CD1c-positive myeloid dendritic cell (primary cell): Measurements from ENCODE around the gene KIAA1755.

Experiments used
- DNase-seq: peaks from one replicate; pipeline ENCODE4 v3.0.0-alpha.2; 2016; ENCODE audit errors: extremely low spot score

The KIAA1755 gene, protein sequence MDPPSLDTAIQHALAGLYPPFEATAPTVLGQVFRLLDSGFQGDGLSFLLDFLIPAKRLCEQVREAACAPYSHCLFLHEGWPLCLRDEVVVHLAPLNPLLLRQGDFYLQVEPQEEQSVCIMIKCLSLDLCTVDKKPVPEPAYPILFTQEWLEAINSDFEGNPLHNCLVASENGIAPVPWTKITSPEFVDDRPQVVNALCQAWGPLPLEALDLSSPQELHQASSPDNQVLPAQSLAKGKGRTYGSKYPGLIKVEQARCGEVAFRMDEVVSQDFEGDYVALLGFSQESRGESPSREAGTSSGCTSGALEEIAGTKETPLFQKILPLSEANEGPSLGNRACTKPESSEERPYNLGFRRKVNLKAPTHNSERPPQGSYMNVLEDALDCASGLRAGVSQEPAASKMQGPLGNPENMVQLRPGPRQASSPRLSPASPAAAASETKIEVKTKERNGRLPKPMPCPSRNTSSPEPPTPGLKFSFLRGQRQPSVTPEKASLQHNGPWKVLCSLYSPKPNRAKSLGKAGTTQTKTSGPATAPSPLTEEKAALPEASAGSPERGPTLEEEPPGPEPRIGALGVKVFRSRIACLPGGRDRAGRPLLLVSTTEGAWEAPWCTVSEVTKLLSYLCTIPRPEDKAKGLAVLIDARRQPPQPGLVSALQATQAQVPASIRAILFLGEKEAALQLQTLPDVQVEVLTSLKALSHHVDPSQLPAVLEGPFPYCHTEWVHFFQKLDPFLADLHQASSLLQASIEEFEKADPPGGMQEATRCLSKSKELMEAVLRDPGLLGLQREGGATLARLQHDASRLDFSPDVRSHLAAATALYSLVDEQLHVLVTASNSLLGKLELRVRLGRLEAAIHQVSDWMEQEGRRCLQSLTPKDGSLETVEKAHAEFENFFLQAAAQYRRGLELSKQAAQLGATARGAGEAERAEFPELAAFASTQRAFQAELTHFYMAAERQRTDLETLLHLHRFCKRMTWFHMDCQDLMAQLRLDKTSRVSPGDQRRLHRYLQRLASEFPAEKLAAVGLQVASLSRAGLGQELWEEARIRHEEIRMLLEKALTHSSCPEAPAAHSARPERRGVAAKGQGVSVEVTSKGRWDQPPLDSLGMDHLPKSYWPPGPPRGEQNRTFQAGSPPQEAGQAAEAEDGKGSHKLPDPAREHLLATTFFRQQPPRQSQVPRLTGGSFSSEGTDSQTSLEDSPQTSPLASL

DNA sequence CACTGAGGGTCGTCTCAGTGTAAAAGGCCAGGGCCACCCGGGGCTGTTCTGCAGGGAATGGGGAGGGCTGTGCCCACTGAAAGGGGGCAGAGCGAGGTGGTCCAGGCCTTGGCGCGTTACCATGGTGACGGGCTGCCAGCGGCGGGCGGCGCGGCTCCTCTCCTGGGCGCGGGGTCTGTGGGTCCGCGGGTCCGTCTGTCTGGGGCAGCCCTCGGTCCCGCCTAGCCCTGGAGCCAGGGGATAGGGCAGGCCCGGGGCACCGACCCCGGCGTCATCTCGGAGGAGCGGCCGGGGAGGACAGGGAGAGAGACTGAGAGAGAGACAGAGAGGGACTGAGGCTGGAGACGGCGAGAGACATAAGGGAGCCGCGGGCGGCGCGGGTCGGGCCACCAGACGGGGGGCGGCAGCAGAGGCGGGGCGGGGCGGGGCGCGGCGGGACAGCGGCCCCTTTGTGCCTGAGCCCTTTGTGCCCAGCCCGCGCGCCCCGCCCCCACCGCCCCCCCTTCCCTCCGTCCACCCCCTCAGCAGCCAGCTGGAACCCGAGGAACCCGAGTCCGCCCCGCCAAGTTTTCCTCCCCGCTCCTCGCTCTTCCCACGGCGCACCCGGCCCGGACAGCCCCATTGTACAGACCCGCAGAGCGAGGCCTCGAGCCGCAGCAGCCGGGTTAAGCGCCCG, at the start of gene KIAA1755:
KIAA1755 (minus strand) TSS at position 358 of the 676 bp plus-strand sequence; CDS start at position 123, 235 bp downstream.
- no peak for DNase-seq

DNA sequence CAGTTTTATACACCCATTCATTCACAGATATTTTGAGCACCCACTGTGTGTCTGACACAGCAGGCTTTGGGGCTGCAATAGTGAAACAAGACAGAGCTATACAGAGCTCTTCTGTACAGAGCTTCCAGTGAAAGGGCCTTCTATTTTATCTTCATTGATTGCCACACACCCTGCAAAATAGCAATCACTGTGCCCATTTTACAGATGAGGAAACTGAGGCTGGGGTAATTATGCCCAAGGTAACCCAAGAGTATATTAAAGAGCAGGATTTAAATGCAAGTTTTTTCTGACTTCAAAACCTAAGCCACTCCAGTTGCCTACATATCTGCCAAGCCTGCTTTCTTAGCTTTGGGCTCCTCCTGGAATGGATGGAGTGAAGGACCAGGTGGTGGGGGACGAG, 47.9 kb upstream of the KIAA1755 start:
- no peak for DNase-seq

DNA sequence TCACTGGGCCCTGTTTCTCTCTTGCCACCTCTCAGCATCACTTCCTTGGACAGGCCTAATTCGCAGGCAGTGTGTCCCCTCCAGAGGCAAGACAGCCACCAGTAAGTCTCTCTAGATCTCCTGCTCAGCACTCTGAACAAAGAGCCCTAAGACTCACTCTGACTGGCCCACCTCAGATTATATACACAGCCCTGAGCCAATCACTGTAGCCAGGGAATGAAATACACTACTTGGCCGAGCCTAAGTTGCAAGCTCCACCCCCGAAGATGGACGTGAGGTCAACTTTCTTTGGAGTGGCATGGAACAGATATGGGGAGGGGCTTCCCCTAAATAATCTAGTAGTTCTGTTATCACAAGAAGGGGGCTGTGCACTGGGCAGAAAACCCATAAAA, 47.5 kb upstream of the KIAA1755 start:
- no peak for DNase-seq

DNA sequence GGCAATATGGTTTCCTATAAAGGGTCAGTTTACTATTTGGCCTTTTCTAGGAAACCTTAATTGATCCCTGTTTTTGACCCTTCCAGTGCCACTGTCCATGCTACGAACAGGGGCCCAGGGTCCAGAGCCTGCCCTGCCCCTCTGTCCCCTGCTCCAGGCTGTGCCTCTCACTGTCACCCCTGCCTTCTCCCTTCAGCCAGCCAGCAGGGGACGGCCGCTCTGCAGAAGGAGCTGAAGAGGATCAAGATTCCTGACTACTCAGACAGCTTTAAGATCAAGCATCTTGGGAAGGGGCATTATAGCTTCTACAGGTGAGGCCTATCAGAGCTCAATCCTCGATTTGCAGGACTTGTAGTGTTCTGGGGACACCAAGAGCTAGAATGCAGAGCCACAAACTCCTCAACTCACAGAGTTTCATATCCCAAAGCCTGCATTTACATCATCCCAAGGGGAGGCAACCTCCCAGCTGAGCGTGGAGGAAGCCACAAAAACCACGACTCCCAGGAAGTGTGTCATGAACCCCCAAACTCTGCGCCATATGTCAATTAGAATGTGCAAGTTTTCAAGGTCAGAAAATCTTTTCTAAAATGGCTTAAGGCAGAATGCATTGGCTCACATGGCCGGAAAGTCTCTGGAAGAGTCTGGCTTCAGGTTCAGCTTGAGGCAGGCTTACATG, 47.0 kb upstream of the KIAA1755 start:
- peak; percentile 63 for DNase-seq

DNA sequence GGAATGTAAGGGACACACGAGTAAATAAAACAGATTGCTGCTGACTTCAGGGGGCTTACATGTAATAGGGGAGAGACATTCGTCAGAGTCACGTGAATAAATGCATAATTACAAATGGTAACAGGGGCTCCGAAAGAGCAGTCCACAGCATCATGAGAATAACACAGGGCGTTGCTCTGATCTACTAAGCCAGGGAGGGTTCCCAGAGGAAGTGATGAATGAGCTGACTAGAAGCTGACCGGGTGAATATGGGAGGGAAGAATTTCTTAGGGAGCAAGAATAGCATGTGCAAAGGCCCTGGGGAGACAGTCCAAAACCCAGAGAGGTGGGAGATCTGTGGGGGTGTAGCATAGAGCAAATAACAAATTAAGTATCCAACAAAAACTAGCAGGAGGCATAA, 45.8 kb upstream of the KIAA1755 start:
- DNase-seq, result no peak

DNA sequence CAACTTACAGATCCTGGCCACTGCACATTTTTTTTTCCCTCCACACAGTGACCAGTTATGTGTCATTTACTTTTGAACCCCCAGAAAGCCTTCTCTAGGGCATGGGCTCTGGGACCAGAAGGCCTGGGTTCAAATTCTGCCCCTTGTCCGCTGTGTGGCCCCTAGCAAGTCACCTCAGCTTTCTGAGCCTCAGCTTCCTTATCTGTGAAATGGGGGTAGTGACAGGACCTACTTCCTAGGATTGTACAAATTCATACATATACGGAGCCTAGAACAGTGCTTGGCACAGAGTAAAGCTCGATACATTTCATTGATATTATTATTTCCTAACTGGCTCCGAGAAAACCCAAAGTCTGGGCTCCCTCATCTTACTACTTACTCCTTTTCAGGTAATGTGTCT, 45.0 kb upstream of the KIAA1755 start:
- DNase-seq, result no peak

DNA sequence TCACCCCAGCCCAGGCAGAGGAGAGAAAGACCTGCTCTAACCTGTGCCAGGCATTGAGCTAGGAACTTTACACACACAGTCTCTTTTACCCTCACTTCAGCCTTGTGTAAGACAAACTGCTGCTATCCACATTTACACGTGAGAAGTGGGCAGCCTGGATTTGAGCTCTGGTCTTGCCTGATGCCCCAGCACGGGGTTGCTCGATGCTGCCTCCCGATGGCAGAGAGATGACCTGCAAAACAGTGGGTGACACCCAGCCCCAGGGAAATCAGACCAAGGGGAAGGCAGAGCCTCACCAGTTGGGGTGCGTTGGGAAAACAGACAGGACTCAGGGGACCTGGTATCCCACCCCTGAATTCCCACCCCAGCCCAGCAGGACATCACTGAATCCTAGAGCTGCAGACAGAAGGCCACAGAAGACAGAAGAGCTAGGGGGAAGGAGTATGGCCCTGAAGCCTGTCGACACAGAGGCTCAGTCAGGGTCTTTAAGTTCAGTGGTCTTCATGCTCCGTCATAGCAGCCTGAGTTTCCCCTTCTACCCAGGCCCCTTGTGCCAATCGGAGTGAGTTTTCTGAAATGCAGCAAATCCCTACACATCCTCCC, 44.4 kb upstream of the KIAA1755 start:
- DNase-seq, result peak; percentile 71

DNA sequence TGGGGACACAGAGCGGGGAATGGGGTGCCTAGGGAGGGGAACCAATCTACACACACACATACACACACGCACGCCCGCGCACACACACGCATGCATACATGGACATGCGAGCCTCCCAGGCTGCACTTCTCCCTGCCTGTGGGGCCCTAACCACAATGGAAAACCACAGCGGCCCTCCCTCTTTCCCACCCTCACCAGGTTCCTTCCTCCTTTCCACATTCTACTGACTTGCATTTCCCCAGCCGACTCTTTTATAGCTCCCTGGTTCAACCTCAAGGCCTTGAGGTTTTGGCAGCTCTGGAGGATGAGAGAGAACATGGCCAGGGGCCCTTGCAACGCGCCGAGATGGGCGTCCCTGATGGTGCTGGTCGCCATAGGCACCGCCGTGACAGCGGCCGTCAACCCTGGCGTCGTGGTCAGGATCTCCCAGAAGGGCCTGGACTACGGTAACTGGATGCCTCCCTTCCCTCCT, 43.4 kb upstream of the KIAA1755 start, which contains the start of gene BPI:
BPI (plus strand) TSS at position 249 of the 472 bp plus-strand sequence; CDS start at position 317, 68 bp downstream.
- DNase-seq, result peak; percentile 86

DNA sequence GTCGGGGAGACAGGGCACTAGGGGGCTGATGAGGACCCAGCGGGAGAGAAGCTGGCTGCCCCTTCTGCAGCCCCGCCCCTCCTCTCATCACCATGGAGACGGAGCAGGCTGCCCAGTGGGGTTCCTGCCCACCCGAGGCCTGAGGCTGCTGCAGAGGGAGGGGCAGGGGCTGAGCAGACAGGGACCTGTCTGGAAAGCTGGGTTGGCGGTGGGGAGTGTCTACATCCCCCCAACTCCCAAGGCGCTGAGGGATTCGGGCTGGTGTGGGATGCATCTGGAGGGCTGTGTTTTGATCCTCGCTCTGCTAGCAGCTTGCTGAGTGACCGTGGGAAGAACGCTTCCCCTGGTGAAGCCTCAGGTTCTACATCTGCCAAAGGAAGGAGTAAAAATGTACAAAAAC, 42.3 kb upstream of the KIAA1755 start:
- DNase-seq, result no peak

DNA sequence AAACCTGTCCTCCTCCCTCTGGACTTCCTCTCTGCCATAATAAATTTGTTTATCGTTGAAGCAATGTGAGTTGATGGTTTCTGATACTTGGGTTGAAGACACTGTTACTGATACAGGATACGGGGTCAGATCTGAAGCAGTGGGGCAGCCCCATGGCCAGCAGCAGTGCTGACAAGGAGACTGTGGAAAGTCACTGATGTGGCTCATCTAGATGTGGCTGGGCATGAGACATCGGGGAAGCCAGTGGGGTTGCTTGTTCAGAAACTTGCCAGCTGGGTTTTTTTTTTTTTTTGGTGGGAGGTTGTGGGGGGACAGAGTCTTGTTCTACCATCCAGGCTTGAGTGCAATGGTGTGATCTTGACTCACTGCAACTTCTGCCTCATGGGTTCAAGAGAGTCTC, 40.8 kb upstream of the KIAA1755 start:
- no peak for DNase-seq

DNA sequence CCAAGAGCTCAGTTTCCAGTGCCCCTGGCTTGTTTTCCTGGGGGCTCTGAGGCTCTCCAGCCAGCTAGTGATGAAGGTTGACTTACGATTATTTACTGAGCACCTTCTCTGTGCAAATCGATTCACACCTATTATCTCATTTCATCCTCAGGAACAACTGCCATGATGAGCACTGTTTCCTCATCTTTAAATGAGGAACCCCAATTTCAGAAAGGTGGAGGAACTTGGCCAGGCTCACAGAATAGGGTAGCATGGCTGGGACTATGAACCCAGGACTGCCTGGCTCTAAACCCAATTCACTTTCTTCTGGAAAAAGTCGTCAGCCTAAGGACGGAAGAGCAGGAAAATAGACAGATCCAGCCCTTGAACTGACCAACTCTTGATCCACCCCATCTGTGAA, 39.9 kb upstream of the KIAA1755 start:
- DNase-seq, result peak; percentile 47

DNA sequence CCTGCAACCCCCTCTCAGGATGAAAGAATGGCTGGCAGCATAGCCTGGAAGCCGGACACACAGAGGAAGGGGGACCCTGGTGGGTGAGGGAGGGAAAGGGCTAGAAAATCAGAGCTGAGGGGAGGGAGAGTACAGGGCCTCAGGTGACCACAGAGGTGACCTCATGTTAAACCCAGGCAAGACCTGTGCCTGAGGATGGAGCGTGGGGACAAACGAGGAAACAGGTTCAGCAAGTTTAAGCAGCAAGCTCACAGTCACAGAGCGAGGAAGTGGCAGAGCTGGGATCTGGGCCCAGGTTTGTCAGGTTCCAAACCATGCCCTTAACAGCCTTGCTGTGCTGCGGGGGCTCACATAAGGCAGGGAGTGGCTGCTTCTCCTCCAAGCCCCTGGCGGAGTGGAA, 39.4 kb upstream of the KIAA1755 start:
- no peak for DNase-seq

DNA sequence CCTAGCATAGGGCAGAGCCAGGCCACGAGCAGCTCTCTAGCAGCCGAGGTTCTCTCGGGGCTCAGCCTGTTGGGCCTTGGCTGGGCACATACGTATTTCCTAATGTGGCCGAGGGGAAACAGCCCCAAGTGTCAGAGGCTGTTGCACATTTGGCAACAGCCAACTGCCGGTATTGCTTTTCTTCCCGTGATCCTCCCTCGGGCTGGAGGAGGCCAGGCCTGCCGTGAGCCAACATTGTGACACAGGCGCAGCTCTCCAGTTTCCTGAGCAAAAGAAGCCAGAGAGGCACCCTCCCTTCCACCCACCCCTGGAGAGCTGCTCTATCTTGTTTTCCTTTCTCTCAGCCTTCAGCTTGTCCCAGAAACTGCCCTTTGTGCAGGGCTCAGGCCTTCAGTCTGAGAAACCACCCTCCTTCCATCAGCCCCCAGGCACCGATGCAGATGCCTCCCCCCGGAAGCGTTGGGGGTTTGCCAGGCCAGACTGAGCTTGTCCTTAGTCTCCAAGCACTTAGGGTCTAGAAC, 38.3 kb upstream of the KIAA1755 start:
- DNase-seq, result peak; percentile 67

DNA sequence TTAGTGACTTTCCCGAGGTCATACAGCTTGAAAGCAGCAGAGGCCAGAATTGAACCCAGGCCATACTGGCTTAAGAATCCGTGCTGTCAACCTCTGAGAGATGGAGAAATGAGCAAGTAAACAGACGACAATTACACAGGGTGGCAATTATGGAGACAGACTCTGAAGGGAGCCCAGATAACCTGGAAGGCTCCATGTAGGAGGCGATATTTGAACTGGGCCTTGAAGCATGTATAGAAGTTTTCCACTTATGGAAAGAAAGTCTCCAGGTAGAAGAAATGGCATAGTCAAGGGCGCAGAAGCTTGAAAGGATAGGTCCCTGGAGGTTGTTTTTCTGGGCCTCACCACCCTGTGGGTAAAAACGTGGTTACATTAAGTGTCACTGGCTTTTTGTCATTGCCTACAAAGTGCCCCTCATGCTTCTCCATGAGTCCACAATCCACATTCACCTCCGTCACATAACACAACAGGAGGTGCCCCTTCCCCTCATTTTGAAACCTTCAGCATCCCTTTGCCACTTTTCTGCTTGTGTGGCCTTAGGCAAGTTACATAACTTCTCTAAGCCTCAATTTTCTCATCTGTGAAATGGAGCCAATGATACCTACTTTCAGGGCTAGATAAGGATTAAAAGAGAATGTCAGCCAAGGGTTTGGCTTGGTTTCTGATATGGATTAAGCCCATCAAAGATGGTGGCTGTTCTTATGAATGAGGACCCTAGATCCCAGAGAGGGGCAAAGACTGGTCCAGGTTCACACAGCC, 37.6 kb upstream of the KIAA1755 start:
- DNase-seq, result no peak

DNA sequence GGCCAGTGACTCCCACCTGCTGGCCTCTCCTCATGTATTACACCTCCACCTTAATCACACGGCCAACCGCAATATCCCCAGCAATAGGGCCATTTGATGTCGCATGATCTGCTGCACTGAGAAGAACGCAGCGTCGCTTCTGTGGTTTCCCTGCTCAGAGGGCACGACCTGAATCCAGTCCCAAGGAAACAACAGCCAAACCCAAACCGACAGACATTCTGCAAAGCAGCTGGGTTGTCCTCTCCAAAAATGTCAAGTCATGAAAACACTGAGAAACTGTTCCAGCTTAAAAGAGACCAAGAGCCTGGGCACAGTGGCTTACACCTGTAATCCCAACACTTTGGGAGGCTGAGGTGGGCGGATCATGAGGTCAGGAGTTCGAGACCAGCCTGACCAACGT, 35.9 kb upstream of the KIAA1755 start:
- no peak for DNase-seq

DNA sequence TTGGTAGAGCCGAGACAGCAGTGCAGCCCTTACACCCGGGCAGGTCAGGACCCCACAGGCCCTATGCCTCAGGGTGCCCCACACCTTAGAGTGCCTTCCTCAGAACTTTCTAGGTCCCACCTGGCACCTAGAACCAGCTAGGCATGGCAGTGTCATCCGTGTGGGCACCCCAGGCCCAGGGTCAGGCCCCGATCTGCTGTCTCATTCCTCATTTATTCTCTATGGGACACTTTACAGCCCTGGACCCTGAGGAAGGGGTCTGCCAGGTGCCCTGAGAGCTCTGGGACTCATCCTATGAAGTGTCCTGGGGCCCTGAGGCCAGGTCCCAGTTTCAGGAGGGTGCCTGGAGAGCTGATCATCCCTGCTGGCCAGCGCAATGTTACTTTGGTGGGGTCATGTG, 35.3 kb upstream of the KIAA1755 start:
- DNase-seq, result no peak

DNA sequence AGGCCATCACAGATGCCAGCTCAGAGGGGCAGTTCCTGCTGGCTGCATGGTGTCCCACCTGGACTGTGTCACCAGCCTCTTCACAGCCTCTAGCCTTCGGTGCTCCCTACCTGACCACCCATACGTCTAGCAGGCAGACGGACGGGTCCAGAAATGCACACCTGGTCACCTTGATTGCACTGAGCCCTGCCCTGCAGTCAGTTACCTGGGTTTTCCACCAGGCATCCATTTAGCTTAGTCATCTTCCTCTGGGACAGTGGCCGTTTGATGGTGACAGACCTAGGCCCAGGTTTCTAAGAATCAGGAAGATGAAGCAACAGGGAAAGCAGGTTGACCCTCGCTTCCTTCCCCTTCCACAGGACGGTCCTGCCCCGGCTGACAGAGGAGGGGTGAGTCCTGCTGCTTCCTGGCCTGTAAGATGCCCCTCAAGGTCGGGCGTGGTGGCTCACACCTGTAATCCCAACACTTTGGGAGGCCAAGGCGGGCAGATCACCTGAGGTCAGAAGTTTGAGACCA, 33.6 kb upstream of the KIAA1755 start:
- DNase-seq, result no peak

DNA sequence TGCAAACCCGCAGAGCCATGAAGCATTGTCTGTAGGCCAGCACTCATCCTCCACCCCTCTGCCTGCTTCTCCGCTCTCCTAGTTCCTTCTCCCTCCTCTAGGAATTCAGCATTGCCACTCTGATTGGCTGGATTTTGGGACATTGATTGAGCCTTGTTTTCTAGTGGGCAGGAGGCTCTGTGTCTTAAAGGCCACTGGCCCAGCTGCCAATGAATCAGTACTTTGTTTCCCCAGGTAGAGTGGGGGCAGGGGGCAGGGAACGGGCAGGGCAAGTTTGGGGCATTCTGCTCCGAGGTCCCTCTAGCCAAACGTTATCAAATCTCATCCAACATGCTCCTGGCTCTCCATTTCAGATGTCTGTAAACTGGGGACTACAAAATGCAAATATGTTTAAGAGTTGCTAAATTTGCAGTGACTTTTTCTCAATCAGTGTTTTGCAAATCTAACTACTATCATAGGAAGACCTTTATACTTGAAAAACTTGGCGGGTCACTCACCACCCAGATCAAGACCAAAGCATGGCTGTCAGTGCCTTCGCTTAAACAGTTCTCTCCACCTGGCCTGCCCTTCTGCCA, 33.0 kb upstream of the KIAA1755 start:
- no peak for DNase-seq

DNA sequence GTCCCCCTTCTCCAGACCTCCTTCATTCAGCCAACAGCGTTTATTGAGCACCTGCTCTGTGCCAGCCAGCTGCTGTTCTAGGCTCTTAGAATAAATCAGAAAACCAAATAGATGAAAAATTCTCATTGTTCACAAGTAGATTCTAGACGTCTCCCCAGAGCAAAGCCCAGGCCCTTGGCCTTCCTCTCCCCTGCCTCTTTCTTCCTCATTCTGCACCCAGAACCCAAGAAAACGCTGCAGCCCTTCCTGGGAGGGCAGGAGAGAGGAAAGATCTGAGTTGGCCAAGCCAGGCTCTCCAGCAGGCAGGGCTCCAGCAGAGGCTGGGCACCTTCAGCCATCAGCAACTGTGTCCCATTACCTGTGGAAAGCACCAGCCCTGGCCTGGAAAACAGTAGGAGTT, 31.4 kb upstream of the KIAA1755 start:
- DNase-seq, result no peak
